ENCODE results near the gene DDC.

The DDC gene

GRCh38 chr7:50409856-50410745, 155.1 kb downstream of the DDC start:
- no peak for DNase-seq
